NCI-H345 treated with DMSO at 0.1 percent for 48 hours (cell line): ENCODE data around the gene PLAC8L1.

Experiments used
- DNase-seq: peaks from one replicate; lab custom pipeline; 2025; ENCODE audit not compliant: unreplicated experiment; lab: John Stamatoyannopoulos, UW

Gene PLAC8L1

GRCh38 chr5:146047396-146047795 lies 58.0 kb downstream of the PLAC8L1 start:
- DNase-seq, result no peak

DNA sequence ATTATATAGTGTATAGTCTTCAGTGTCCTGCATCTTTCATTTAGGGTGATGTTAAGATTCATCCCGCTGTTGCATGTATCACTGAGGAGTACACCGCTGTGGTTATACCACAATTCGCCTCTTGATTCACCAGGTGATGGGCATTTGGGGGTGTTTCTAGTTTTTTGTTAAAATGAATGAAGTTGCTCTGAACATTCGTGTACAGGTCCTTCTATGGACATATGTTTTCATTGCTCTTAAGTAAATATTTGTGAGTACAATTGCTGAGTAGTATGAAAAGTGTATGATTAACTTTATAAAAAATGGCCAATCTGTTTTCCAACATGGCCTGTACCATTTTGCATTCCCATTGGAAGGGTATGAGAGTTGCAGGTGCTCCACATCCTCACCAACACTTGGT lies 61.7 kb downstream of the PLAC8L1 start:
- DNase-seq, result no peak

GRCh38 chr5:146042628-146043279 lies 62.6 kb downstream of the PLAC8L1 start:
- no peak for DNase-seq

GRCh38 chr5:146041180-146041789 lies 64.1 kb downstream of the PLAC8L1 start:
- DNase-seq, result no peak

DNA sequence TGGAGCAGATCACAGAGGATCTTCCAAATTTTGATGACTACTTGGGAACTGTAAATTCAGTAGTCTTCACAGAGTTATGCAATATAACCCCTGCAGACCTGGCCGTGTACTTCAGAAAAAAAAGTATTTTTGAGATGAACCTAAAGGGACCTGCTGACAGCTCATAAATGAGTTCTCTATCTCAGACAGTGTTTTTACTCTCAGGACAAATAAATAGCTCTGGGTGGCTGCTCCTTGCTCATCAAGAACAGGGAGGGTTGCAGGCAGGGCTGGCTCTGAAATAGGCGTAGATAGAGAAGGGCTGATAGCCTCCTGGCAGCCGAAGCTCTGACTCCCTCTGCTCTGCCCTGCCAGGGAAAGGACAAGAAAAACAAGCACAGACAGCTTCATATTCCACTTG lies 64.8 kb downstream of the PLAC8L1 start:
- no peak for DNase-seq

GRCh38 chr5:146039420-146039819 lies 66.0 kb downstream of the PLAC8L1 start:
- DNase-seq, result no peak

GRCh38 chr5:146034605-146035004 lies 70.8 kb downstream of the PLAC8L1 start:
- DNase-seq, result no peak
